Activated naive CD4-positive, alpha-beta T cell treated with anti-CD3 and anti-CD28 coated beads, Interleukin-2, amount 10 ng/mL, durations not matched to agents 7 days and 5 days (primary cell): ENCODE measurements around the gene PML.
"Not testable (repeated sequence)": the region's sequence is repeated elsewhere in the genome, so short reads cannot be mapped to it uniquely, and the experiment has no call there.

ENCODE experiments used
- CTCF ChIA-PET: fragments of 350-600 bp; sonication (Branson Sonifier 250); formaldehyde crosslinking; loops from one replicate; lab custom pipeline; 2021; ENCODE audit warnings: antibody characterized with exemption; lab: Charles Lee
- DNase-seq: peaks from one replicate; pipeline ENCODE4 v3.0.0-alpha.2; 2020
- H3K27ac Mint-ChIP-seq: one replicate; pipeline ENCODE4 v1.8.0; 2021; ENCODE audit warnings: mild to moderate bottlenecking, moderate library complexity, mixed read lengths
- H3K27me3 Mint-ChIP-seq: one replicate; pipeline ENCODE4 v1.8.0; 2021; ENCODE audit warnings: mild to moderate bottlenecking, mixed read lengths
- H3K36me3 Mint-ChIP-seq: one replicate; pipeline ENCODE4 v1.8.0; 2021; ENCODE audit warnings: mixed read lengths
- H3K4me1 Mint-ChIP-seq: one replicate; pipeline ENCODE4 v1.8.0; 2021; ENCODE audit warnings: mixed read lengths
- H3K4me3 Mint-ChIP-seq: one replicate; pipeline ENCODE4 v1.8.0; 2021; ENCODE audit warnings: mild to moderate bottlenecking, moderate library complexity, mixed read lengths
- H3K9me3 Mint-ChIP-seq: one replicate; pipeline ENCODE4 v1.8.0; 2021; ENCODE audit warnings: mixed read lengths

The PML gene

GRCh38 chr15:74063425-74064146, 69.1 kb downstream of the PML start:
- H3K27ac Mint-ChIP-seq, DNase-seq, H3K36me3 Mint-ChIP-seq, H3K4me3 Mint-ChIP-seq, CTCF ChIA-PET, H3K9me3 Mint-ChIP-seq: not testable (repeated sequence)
- Mint-ChIP-seq H3K4me1 (peaks cover 29% of the 10 kb centered on the region), H3K27me3 (peaks cover 34% of the 10 kb centered on the region)

GRCh38 chr15:74064183-74064582, 69.7 kb downstream of the PML start:
- Mint-ChIP-seq H3K27me3 (peaks cover 33% of the 10 kb centered on the region), H3K4me1 (peaks cover 24% of the 10 kb centered on the region)
- not testable (repeated sequence) for H3K4me3 Mint-ChIP-seq, H3K27ac Mint-ChIP-seq, H3K9me3 Mint-ChIP-seq, DNase-seq, H3K36me3 Mint-ChIP-seq
- CTCF ChIA-PET, result interaction anchor here (1.1 kb wide), 1 partner anchor 85 kb away, joined by 3 read pairs; no protein-coding TSS in a partner anchor

- H3K36me3 Mint-ChIP-seq, H3K9me3 Mint-ChIP-seq, H3K4me3 Mint-ChIP-seq, DNase-seq, H3K27ac Mint-ChIP-seq: not testable (repeated sequence)
- Mint-ChIP-seq H3K4me1 (peaks cover 17% of the 10 kb centered on the region), H3K27me3 (peaks cover 27% of the 10 kb centered on the region)
- CTCF ChIA-PET, result interaction anchor here (1.1 kb wide), 1 partner anchor 86 kb away, joined by 3 read pairs; no protein-coding TSS in a partner anchor
Observed at GRCh38 chr15:74064822-74065221, 70.3 kb downstream of the PML start.

GRCh38 chr15:74065684-74066411, 71.3 kb downstream of the PML start:
- H3K36me3 Mint-ChIP-seq, H3K4me3 Mint-ChIP-seq, H3K4me1 Mint-ChIP-seq, H3K27ac Mint-ChIP-seq, CTCF ChIA-PET, H3K9me3 Mint-ChIP-seq: not testable (repeated sequence)
- peak; percentile 70 for DNase-seq
- peaks cover 18% of the 10 kb centered on the region for H3K27me3 Mint-ChIP-seq

GRCh38 chr15:74071645-74072044, 77.1 kb downstream of the PML start:
- H3K36me3 Mint-ChIP-seq, CTCF ChIA-PET, H3K4me3 Mint-ChIP-seq, H3K9me3 Mint-ChIP-seq, H3K27me3 Mint-ChIP-seq, DNase-seq, H3K27ac Mint-ChIP-seq, H3K4me1 Mint-ChIP-seq: not testable (repeated sequence)

DNA sequence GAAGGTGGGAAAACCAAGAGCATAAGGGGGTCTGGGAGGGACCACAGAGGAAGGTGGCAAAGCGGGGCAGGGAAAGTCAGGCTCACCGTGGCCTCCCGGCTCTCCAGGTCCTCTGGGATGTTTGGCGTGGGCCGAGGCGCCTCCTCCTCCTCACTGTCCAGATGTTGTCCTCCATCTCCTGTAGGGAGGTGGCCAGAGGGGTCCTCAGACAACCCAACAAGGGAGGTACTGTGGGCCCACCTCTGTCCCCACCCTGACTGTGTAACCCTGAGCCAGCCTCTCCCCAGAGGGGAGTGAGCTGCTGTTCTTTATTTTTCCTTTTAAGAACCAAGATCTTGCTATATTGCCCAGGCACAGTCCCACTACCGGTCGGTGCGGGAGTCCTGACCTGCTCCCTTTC, 77.6 kb downstream of the PML start:
- H3K4me1 Mint-ChIP-seq, DNase-seq, H3K27me3 Mint-ChIP-seq, H3K9me3 Mint-ChIP-seq, H3K27ac Mint-ChIP-seq, CTCF ChIA-PET, H3K36me3 Mint-ChIP-seq, H3K4me3 Mint-ChIP-seq: not testable (repeated sequence)

DNA sequence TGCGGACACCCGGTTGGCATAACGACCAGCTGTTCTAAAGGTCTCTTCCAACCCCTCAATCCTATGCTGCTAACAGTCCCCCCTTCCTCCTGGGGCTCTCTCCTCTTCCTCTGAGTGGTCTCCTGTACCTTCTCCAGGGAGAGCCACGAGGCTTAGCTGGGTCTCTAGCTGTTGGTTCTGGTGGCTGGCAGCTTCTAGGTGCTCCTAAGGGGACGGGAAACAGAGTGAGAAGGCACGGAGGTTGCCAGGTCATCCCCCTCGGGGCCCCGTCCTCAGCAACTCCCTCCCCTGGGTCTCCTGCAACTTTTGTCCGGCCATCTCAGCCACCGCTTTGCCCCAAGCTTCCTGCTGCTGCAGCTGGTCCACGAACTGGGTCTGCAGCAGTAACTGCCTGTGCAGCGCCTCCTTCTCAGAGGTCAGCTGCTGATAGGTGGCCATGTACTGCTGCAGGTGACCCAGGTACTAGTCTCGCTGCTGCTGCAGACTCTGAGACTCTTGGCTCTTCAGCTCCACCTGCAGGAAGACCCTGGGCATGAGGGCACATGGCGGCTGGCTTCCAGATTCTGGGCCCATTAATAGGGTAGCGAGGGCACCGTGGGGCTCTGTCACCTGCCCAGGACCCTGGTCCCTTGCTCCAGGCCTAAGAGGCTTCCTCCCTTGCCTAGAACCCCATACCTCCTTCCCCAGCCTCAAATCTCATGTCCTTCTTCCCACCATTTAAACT, 78.3 kb downstream of the PML start:
- H3K27me3 Mint-ChIP-seq, H3K9me3 Mint-ChIP-seq, CTCF ChIA-PET, H3K36me3 Mint-ChIP-seq, H3K27ac Mint-ChIP-seq, H3K4me3 Mint-ChIP-seq, H3K4me1 Mint-ChIP-seq: not testable (repeated sequence)
- DNase-seq, result peak; percentile 70

DNA sequence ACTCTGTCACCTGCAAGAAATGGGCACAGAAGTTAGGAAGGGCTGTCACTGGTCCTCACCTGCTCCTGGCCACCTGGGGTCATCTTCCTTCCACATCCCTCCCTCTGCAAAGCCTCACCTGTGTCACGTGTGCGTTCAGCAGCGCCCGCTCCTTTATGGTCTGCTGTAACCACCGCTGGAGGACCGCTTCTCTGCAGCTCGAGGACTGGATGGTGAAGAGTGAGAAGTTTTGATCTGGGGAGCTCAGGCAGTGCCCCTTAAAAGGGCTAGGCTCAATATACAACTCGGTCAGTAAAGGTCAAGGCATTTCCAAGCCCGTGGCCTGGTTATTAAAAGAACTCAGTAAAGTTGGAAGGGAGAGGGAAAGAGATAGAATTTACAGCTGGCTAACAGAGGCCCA, 81.3 kb downstream of the PML start:
- H3K4me1 Mint-ChIP-seq, H3K9me3 Mint-ChIP-seq, H3K27me3 Mint-ChIP-seq, H3K4me3 Mint-ChIP-seq, DNase-seq, H3K36me3 Mint-ChIP-seq, CTCF ChIA-PET, H3K27ac Mint-ChIP-seq: not testable (repeated sequence)

DNA sequence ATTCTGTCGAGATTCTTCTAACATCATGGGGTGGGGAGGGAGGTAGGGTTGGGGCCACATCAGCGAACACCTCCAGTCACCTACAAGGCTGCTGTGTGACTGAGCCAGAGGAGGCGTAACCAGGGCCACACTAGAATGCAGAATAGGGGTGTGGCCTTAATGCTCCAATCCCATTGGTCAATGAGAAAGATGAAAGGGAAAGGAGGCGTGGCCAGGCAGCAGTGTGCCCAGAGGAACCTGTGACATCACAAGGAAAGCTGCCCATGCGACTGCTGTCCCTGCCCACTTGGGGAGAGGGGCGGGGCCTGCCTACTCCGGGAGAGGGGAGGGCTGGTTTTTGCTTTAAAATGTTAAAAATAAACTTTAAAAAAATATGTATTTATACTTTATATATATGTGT, 87.9 kb downstream of the PML start, which contains the start of gene GOLGA6A:
TSS of gene GOLGA6A (minus strand) at position 101 of the 400 bp plus-strand sequence. CDS start at position 60, 41 bp downstream.
- H3K4me3 Mint-ChIP-seq, H3K4me1 Mint-ChIP-seq, H3K27me3 Mint-ChIP-seq, H3K9me3 Mint-ChIP-seq, H3K27ac Mint-ChIP-seq, DNase-seq, CTCF ChIA-PET, H3K36me3 Mint-ChIP-seq: not testable (repeated sequence)

DNA sequence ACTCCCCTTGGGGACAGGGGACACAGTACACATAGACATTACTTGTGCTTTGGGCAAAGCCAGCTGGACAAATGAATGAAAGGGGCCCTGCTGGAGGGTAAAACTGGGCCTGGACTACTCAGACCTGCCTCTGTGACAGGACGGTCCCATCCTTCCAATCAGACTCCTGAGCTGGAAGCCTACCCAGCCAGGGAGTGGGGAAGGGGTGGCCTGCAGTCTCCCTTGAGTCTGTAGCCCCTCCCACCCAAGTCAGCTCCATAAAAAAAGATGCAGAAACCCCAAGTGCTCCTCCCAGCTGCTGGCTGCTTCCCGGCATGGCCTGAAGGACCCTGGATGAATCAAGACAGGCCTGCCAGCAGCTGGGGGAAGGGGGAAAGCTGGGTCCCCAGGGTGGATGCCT, 100.1 kb downstream of the PML start:
- H3K4me3 Mint-ChIP-seq, CTCF ChIA-PET: not testable (repeated sequence)

GRCh38 chr15:74095610-74096009, 101.1 kb downstream of the PML start:
- CTCF ChIA-PET, H3K27me3 Mint-ChIP-seq, H3K36me3 Mint-ChIP-seq, H3K4me1 Mint-ChIP-seq, H3K9me3 Mint-ChIP-seq, H3K4me3 Mint-ChIP-seq, H3K27ac Mint-ChIP-seq, DNase-seq: not testable (repeated sequence)

More for the DNA sequence above, 100.1 kb downstream of the PML start:
- not testable (repeated sequence) for H3K27ac Mint-ChIP-seq, H3K27me3 Mint-ChIP-seq, H3K9me3 Mint-ChIP-seq, H3K4me1 Mint-ChIP-seq, H3K36me3 Mint-ChIP-seq, DNase-seq

GRCh38 chr15:74096753-74097474, 102.4 kb downstream of the PML start:
- DNase-seq, H3K4me1 Mint-ChIP-seq, H3K27ac Mint-ChIP-seq, H3K27me3 Mint-ChIP-seq, H3K9me3 Mint-ChIP-seq, H3K36me3 Mint-ChIP-seq, CTCF ChIA-PET, H3K4me3 Mint-ChIP-seq: not testable (repeated sequence)
